Coronary artery (tissue), 2 donors: ENCODE results near the gene SMG9.

Source experiments
- DNase-seq: peaks from one replicate; pipeline ENCODE4 v3.0.0-alpha.2; 2017; ENCODE audit warnings: low spot score
- H3K27ac ChIP-seq, 2 donors: fragments of 200-600 bp; sonication (generic); one replicate each; pipeline ENCODE4 v1.5.1; 2016 to 2019
- H3K4me3 ChIP-seq: fragments of 200-600 bp; sonication (generic); 2 replicates; pipeline ENCODE4 v1.5.1; 2016; ENCODE audit warnings: mild to moderate bottlenecking, moderate library complexity
- TF ChIP-seq, protein P1 (sequence below): fragments of 200-600 bp; sonication (generic); IDR thresholded peaks from one replicate; pipeline ENCODE4 v1.5.1; 2019; ENCODE audit warnings: antibody characterized with exemption

The SMG9 gene

DNA sequence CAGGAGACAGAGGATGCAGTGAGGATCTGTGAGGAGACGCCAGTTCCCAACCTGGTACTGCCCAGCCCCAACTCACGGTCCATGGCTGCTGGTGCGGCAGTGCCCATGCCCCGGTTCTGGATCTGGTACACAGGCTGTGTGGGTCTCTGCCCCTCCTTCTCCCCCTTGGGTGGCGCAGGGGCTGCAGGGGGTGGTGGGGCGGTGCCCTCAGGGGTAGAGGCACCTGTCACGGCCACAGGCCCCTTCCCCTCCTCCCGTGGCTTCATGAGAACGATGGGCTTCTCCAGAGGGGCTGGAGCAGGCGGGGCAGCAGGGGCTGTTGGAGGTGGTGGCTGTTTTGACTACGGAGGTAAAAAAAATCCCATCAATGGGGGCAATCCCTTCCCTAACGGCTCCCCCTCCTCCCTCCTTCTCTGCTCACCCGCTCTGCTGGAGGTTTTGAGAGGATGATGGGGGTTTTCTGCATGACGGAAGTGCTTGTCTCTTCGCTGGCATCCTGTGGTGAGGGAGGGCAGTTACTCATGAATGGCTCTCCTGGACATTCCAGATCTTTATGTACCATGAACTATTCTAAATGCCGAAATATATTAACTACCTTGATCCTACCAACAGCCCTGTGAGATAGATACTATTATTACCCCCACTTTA lies 7.1 kb downstream of the SMG9 start:
- TF ChIP-seq, protein P1, sequence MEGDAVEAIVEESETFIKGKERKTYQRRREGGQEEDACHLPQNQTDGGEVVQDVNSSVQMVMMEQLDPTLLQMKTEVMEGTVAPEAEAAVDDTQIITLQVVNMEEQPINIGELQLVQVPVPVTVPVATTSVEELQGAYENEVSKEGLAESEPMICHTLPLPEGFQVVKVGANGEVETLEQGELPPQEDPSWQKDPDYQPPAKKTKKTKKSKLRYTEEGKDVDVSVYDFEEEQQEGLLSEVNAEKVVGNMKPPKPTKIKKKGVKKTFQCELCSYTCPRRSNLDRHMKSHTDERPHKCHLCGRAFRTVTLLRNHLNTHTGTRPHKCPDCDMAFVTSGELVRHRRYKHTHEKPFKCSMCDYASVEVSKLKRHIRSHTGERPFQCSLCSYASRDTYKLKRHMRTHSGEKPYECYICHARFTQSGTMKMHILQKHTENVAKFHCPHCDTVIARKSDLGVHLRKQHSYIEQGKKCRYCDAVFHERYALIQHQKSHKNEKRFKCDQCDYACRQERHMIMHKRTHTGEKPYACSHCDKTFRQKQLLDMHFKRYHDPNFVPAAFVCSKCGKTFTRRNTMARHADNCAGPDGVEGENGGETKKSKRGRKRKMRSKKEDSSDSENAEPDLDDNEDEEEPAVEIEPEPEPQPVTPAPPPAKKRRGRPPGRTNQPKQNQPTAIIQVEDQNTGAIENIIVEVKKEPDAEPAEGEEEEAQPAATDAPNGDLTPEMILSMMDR, result no peak
- no peak overlapping the region for H3K27ac ChIP-seq
- H3K4me3 ChIP-seq, result no peak overlapping the region
- no peak for DNase-seq

DNA sequence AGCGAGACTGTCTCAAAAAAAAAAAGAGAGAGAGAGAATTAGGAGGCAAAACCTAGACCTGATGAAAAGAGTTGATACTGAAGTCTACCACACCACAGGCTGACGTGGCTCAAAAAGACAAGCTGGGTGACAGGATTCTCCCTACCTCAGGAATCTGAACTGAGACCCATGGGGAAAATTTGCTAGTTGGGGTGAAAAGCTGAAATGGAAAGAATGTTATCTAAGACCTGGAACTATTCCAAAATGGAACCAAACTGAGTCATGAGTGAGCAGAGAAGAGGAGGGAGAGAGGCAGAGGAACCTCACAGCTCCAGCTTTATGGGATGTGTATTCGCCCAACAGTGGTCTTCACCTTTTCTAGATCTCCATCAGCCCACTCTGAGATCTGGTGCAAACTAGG lies 11.7 kb downstream of the SMG9 start:
- DNase-seq, result no peak
- H3K27ac ChIP-seq, result no peak overlapping the region

DNA sequence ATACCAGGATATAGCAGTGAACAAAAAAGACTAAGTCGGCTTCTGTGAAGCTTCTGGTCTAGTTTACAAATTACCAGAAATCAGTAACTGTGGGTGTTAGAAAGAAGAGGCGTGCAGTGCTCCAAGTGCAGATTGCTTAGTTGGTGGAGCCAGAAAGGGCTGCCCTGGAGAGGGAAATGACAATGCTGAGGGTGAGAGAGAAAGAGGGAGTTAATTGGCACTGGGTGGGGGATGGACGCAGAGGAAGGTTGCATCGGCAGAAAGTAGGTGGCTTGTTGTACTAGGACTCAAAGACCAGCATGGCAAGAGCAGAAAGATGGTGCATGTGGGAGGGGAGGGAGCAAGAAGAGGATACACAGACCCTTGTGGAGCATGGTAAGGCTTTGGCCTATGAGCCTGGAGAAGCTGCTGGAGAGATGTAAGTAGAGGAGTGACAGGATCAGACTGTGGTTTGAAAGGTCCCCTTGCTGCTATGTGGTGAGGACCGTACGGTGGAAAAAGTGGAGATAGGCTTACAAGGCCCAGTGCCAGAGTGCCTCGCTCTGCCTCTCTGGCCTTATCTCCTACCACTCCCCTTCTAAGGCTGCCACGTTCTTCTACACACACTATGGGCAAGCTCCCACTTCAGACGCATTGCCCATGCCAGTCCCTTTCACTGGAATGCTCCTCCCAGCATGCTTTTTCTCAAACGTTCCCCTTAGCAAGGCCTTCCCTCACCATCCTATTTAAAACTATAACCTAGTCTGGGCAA lies 13.5 kb downstream of the SMG9 start:
- TF ChIP-seq, protein P1, result no peak
- H3K4me3 ChIP-seq, result no peak overlapping the region
- H3K27ac ChIP-seq, result no peak overlapping the region
- no peak for DNase-seq

More for the DNA sequence above, 11.7 kb downstream of the SMG9 start:
- H3K4me3 ChIP-seq, result no peak overlapping the region
- TF ChIP-seq, protein P1, result no peak

DNA sequence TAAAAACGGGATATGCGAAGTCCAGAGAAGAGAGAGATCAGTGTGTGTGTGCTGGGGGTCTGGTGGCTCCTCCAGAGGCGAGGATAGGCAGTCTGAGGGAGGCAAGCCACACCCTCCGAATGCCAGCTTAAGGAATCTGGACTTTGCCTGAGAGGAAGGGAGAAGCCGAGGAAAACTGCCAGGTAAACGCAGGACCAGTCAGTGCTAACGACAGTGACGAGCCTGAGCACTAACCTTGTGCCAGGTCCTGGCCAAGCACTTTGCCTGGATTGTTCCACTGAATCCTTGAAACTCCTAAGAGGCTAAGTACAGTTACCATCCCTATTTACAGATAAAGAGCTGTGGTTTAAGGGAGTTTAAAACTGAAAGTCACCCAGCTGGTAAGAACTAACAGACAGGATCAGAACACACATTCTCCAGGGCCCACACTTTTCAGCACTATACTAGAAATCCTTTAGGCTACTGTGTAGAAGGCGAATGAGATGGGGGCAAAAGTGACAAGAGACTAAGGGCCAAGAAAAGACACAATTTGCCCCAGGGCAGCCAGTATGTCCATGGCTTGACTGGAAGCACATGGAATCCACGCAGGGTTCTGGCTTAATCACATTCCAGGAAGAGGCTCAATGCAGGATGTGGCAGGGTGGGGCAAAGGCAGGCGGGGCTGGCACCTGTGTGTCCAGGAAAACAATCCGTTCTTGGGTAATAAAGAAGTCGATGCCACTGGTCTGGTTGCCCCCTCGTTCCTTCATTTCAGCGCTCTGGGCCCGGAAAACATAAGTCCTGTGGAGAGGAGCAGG lies 15.1 kb downstream of the SMG9 start:
- no peak overlapping the region for H3K4me3 ChIP-seq
- no peak overlapping the region for H3K27ac ChIP-seq
- TF ChIP-seq, protein P1, result no peak

DNA sequence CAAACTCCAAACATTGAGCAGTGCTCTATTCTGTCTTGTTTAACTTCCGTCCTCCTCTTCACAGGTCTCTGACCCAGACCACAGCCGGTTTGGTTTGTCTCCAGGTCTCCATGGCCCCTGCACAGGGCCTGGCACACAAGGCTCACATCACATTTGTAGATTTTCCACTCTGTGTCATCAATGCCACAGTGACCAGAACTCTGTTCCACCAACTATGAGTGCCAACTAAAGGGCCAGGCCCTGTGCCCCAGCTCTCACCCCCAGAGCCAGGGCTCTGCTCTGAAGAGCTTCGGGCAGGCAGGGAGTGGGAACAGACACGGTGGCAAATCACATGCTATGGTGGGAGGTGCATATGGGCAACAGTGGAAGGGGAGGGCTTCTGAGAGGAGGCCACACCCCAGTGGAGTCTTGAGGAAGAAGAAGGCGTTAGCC lies 16.0 kb downstream of the SMG9 start:
- Histone ChIP-seq H3K27ac (no peak overlapping the region), H3K4me3 (no peak overlapping the region)
- DNase-seq, result no peak
- TF ChIP-seq, protein P1, result no peak

More for the DNA sequence above, 15.1 kb downstream of the SMG9 start:
- no peak for DNase-seq

DNA sequence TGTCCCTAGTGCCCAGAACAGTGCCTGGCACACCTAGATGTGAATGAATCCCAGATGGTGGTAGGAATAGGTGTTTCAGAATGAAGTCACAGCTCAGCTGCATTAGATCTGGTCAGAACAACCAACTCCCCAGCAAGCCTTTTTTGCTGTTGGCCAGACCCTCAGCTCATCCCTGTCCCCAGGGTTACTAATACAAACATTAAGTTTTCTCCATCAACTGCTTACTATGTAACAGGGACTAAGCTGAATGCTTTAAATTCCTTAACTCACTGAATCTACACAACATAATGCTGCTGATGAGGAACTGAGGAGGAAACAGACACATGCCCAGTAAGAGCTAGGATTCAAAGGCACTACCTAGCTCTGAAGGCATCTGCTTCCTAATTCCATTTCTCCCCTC lies 18.8 kb downstream of the SMG9 start:
- H3K27ac ChIP-seq, result no peak overlapping the region
- no peak overlapping the region for H3K4me3 ChIP-seq
- TF ChIP-seq, protein P1, result no peak
- DNase-seq, result no peak
